Measurements from ENCODE around the gene MTARC1. TPM values are rescaled to one million over a fixed set of nuclear protein-coding genes. Genes with fewer than 3 reads are reported as not detected.

Gene MTARC1
- total RNA-seq, 1 experiment from 2014 or later: 48.5 TPM

DNA sequence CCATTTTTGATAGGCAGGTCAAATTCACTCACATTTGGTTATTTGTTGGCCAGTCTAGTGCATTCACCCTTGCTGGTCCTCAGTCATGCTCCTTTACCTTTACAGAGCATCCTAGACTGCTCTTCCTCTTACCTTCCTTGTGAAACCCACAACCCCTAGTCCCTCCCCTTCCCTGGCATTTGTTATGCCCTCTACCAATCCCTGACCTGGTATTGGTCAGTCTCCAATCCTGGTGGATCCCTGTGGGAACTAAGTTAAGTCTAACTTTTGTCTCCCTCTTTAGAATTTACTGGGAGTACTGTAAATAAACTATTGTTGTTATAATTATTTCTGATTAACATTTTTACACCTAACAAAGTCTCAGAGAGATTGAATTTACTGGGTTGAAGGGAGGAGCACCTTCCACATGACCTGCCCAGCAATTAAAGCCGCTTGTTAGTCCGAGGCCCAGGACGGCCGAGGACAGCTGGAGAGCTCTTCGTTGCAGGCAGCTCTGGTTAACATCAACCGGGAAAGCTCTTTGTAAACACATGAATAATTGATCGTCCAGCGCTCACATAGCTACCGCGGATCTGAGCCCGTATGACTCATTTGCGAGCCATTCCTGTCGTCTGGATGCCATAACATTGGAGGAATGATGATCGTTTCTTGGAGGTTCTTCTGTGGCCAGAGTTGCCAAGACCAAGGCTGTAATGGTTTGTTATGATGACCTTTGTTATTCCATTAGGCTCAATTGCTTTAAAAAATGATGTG lies 31.9 kb downstream of the MTARC1 start:
- Histone ChIP-seq H2AFZ (ENCODE audit: low read length) (no peak overlapping the region), H3F3A (ENCODE audit: low read length, unreplicated experiment) (no peaks in the 10 kb centered on the region), H3K79me2 (ENCODE audit: low read length) (no peaks in the 10 kb centered on the region), H3K27ac (ENCODE audit: low read length) (no peak overlapping the region), H3K36me3 (ENCODE audit: low read depth, low read length) (peaks cover 4% of the 10 kb centered on the region), H3K9me2 (replicated peaks; ENCODE audit: low read length) (no peaks in the 10 kb centered on the region), H4K20me1 (ENCODE audit: low read length) (no peaks in the 10 kb centered on the region), H3K4me1 (ENCODE audit: insufficient read depth, low read length) (no peaks in the 10 kb centered on the region), H3K9me3 (ENCODE audit: low read length) (no peaks in the 10 kb centered on the region), H3K4me3 (ENCODE audit: low read length) (no peak overlapping the region), H3K4me2 (ENCODE audit: low read length) (no peak overlapping the region), H3K27me3 (ENCODE audit: low read length) (no peaks in the 10 kb centered on the region), H3K9ac (ENCODE audit: low read length) (no peak overlapping the region)
- CTCF ChIA-PET: no interaction called here
- POLR2A ChIA-PET (ENCODE audit: unreplicated experiment): no interaction called here
- BruUV-seq (replicated peaks): no TSS peak
- no peak for DNase-seq
- ATAC-seq: no peak
- TF ChIP-seq EZH2phosphoT487 (IDR thresholded peaks at IDR 0.05; ENCODE audit: borderline replicate concordance, low read length) (no peak), EZH2 (IDR thresholded peaks at IDR 0.05; ENCODE audit: low read length, unreplicated experiment) (no peak), CTCF (conservative IDR thresholded peaks at IDR 0.05; ENCODE audit: low read depth, low read length) (no peak)
- intact Hi-C loops (cut with micrococcal nuclease): no loop called here

DNA sequence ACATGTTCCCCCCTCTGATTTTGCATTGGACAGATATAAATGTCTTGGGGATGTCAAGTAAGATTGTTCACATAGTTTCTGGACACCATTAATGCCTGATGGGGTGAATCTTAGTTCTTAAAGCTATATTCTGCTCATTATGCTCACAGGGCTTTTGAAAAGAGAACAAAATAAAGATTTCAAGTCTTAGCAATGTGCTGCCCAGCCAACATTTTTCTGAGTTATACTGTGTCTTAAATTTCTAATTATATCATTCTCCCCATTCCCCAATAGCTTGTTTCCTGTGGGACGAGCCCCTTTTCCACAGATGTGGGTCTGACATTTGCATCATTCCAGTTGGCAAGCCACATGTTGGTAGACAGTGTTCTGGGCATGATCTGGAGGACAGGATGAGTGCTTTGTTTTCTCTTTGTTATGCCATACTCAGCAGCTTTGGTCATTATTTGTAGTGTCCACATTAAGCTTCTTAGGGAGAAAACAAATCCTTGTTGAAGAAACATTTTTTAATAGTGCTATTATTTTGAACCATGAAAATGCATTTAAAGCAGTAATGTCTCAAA lies 32.8 kb downstream of the MTARC1 start:
- Histone ChIP-seq H3K9me2 (replicated peaks; ENCODE audit: low read length) (no peaks in the 10 kb centered on the region), H3K4me1 (ENCODE audit: insufficient read depth, low read length) (no peaks in the 10 kb centered on the region), H3F3A (ENCODE audit: low read length, unreplicated experiment) (no peaks in the 10 kb centered on the region), H3K9ac (ENCODE audit: low read length) (no peak overlapping the region), H3K36me3 (ENCODE audit: low read depth, low read length) (no peaks in the 10 kb centered on the region; the same call in 1 of the 2 replicates), H3K79me2 (ENCODE audit: low read length) (no peaks in the 10 kb centered on the region), H3K9me3 (ENCODE audit: low read length) (no peaks in the 10 kb centered on the region), H3K4me3 (ENCODE audit: low read length) (no peak overlapping the region), H4K20me1 (ENCODE audit: low read length) (no peaks in the 10 kb centered on the region), H3K27me3 (ENCODE audit: low read length) (no peaks in the 10 kb centered on the region), H3K4me2 (ENCODE audit: low read length) (no peak overlapping the region), H2AFZ (ENCODE audit: low read length) (no peak overlapping the region), H3K27ac (ENCODE audit: low read length) (no peak overlapping the region)
- CTCF ChIA-PET: no interaction called here
- no peak for TF ChIP-seq EZH2 (IDR thresholded peaks at IDR 0.05; ENCODE audit: low read length, unreplicated experiment)
- intact Hi-C loops (cut with micrococcal nuclease): no loop called here
- no peak for DNase-seq
- POLR2A ChIA-PET (ENCODE audit: unreplicated experiment): no interaction called here
- ATAC-seq: no peak
- BruUV-seq (replicated peaks): no TSS peak

GRCh38 chr1:220824031-220824989 lies 37.6 kb downstream of the MTARC1 start:
- no peak overlapping the region for H2AFZ ChIP-seq (ENCODE audit: low read length)
- H3K4me2 ChIP-seq (ENCODE audit: low read length): no peak overlapping the region
- no peaks in the 10 kb centered on the region for H4K20me1 ChIP-seq (ENCODE audit: low read length)
- H3K27me3 ChIP-seq (ENCODE audit: low read length): no peaks in the 10 kb centered on the region
- no peak overlapping the region for H3K4me3 ChIP-seq (ENCODE audit: low read length)
- BruUV-seq (replicated peaks): no TSS peak
- POLR2A ChIA-PET (ENCODE audit: unreplicated experiment): no interaction called here
- no peak overlapping the region for H3K9ac ChIP-seq (ENCODE audit: low read length)
- H3K27ac ChIP-seq (ENCODE audit: low read length): no peak overlapping the region
- intact Hi-C loops (cut with micrococcal nuclease): no loop called here
- no peaks in the 10 kb centered on the region for H3K9me3 ChIP-seq (ENCODE audit: low read length)
- H3F3A ChIP-seq (ENCODE audit: low read length, unreplicated experiment): no peaks in the 10 kb centered on the region
- no peaks in the 10 kb centered on the region for H3K9me2 ChIP-seq (replicated peaks; ENCODE audit: low read length)
- no peaks in the 10 kb centered on the region for H3K79me2 ChIP-seq (ENCODE audit: low read length)
- CTCF ChIA-PET: interaction anchor here (0.5 kb wide), 1 partner anchor 21 kb away, joined by 5 read pairs; no protein-coding TSS in a partner anchor
- H3K36me3 ChIP-seq (ENCODE audit: low read depth, low read length): no peaks in the 10 kb centered on the region
- TF ChIP-seq EZH2phosphoT487 (IDR thresholded peaks at IDR 0.05; ENCODE audit: borderline replicate concordance, low read length): no peak
- TF ChIP-seq CTCF (conservative IDR thresholded peaks at IDR 0.05; ENCODE audit: low read depth, low read length): no peak
- TF ChIP-seq EZH2 (IDR thresholded peaks at IDR 0.05; ENCODE audit: low read length, unreplicated experiment): no peak
- no peaks in the 10 kb centered on the region for H3K4me1 ChIP-seq (ENCODE audit: insufficient read depth, low read length)
- ATAC-seq (peak; percentile 18; the same call in 1 of the 2 replicates), DNase-seq (no peak)

Measured in PC-3 (cell line).